ENCODE results near the gene SLC37A3. TPM values are rescaled to one million over a fixed set of nuclear protein-coding genes. Genes with fewer than 3 reads are reported as not detected.
A peak's percentile ranks its signal among the peaks of the same experiment; 100 is the strongest.
"Not testable (repeated sequence)": the region's sequence is repeated elsewhere in the genome, so short reads cannot be mapped to it uniquely, and the experiment has no call there.

The SLC37A3 gene
- total RNA-seq, 1 donor from 2014 or later: 35.2 TPM

GRCh38 chr7:140322759-140323158, 75.6 kb downstream of the SLC37A3 start:
- TF ChIP-seq, protein P1, sequence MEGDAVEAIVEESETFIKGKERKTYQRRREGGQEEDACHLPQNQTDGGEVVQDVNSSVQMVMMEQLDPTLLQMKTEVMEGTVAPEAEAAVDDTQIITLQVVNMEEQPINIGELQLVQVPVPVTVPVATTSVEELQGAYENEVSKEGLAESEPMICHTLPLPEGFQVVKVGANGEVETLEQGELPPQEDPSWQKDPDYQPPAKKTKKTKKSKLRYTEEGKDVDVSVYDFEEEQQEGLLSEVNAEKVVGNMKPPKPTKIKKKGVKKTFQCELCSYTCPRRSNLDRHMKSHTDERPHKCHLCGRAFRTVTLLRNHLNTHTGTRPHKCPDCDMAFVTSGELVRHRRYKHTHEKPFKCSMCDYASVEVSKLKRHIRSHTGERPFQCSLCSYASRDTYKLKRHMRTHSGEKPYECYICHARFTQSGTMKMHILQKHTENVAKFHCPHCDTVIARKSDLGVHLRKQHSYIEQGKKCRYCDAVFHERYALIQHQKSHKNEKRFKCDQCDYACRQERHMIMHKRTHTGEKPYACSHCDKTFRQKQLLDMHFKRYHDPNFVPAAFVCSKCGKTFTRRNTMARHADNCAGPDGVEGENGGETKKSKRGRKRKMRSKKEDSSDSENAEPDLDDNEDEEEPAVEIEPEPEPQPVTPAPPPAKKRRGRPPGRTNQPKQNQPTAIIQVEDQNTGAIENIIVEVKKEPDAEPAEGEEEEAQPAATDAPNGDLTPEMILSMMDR (IDR thresholded peaks at IDR 0.05): no peak
- no peaks in the 10 kb centered on the region for H3K27me3 ChIP-seq
- intact Hi-C loops (cut with DNase I): no loop called here
- no peaks in the 10 kb centered on the region for H3K36me3 ChIP-seq
- H3K4me3 ChIP-seq: no peak overlapping the region
- no peak overlapping the region for H3K27ac ChIP-seq
- H3K9me3 ChIP-seq: no peaks in the 10 kb centered on the region
- peaks cover 6% of the 10 kb centered on the region for H3K4me1 ChIP-seq
- ATAC-seq: no peak
- no peak for DNase-seq

- H3K36me3 ChIP-seq; H3K27me3 ChIP-seq; intact Hi-C loops (cut with DNase I); ATAC-seq; H3K4me3 ChIP-seq; DNase-seq; H3K9me3 ChIP-seq; H3K27ac ChIP-seq: not testable (repeated sequence)
- peaks cover 22% of the 10 kb centered on the region for H3K4me1 ChIP-seq
These were observed 78.3 kb downstream of the SLC37A3 start for GRCh38 chr7:140320078-140320477.

DNA sequence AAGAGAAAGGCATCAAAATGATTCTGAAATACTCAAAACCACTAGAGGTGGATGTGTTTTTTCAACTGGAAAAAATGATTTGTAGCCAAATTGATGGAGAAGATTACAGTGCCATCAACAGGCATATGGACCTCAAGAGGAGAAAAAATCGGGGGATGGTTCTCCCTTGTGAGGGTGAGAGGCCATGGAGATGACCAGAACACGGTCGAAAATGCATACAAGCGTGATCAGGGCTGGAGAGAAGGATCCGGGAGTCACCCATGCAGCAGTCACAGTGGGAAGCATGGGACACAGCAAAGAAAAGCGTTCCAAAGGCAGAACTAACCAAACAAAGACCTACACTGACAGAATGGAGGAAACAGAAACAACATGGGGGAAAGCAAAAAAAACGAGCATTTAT, 80.3 kb downstream of the SLC37A3 start:
- no peak overlapping the region for H3K27ac ChIP-seq
- intact Hi-C loops (cut with DNase I): no loop called here
- ATAC-seq (no peak), DNase-seq (no peak)
- TF ChIP-seq, protein P1 (IDR thresholded peaks at IDR 0.05): no peak
- H3K36me3 ChIP-seq: no peaks in the 10 kb centered on the region
- H3K9me3 ChIP-seq: no peaks in the 10 kb centered on the region
- no peak overlapping the region for H3K4me3 ChIP-seq
- no peaks in the 10 kb centered on the region for H3K27me3 ChIP-seq
- H3K4me1 ChIP-seq: peaks cover 38% of the 10 kb centered on the region

GRCh38 chr7:140317597-140317996, 80.7 kb downstream of the SLC37A3 start:
- Histone ChIP-seq H3K4me3 (no peak overlapping the region), H3K27me3 (no peaks in the 10 kb centered on the region), H3K4me1 (peaks cover 38% of the 10 kb centered on the region), H3K36me3 (no peaks in the 10 kb centered on the region), H3K9me3 (no peaks in the 10 kb centered on the region), H3K27ac (no peak overlapping the region)
- ATAC-seq (peak; percentile 28), DNase-seq (no peak)
- intact Hi-C loops (cut with DNase I): no loop called here
- TF ChIP-seq, protein P1 (IDR thresholded peaks at IDR 0.05): no peak

DNA sequence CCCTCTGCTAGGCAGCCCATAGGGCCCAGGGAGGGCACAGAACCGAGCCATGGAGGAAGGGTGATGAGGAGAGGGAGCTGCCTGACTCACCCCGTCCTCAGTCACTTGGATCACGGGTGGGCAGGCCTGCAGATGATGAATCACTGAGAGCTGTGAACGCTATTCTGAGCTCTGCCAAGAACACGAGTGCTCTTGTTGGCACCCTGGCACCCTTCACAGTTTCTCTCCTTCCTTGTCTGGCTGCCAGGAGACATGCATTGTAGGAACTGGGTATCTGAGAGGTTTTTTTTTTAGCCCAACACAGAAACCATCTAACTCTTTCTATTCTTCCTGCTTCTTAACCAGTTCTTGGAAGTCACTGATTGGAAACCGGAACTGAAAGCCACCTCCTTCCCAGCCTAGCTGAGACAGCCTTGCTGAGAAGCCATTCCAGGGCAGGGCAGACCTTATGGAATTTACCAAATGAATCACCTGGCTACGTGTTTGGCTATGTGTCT, 82.1 kb downstream of the SLC37A3 start:
- DNase-seq: peak; percentile 84
- Histone ChIP-seq H3K4me3 (peak overlapping the region; percentile 19), H3K4me1 (peaks cover 38% of the 10 kb centered on the region), H3K9me3 (peaks cover 9% of the 10 kb centered on the region), H3K27me3 (no peaks in the 10 kb centered on the region), H3K36me3 (no peaks in the 10 kb centered on the region), H3K27ac (peak overlapping the region; percentile 61)
- intact Hi-C loops (cut with DNase I): no loop called here
- TF ChIP-seq, protein P1 (IDR thresholded peaks at IDR 0.05): no peak
- peak; percentile 89 for ATAC-seq

- peak overlapping the region; percentile 19 for H3K4me3 ChIP-seq
- H3K9me3 ChIP-seq: peaks cover 9% of the 10 kb centered on the region
- intact Hi-C loops (cut with DNase I): no loop called here
- no peak for ATAC-seq
- TF ChIP-seq, protein P1 (IDR thresholded peaks at IDR 0.05): no peak
- peak overlapping the region; percentile 61 for H3K27ac ChIP-seq
- no peaks in the 10 kb centered on the region for H3K27me3 ChIP-seq
- peaks cover 38% of the 10 kb centered on the region for H3K4me1 ChIP-seq
- DNase-seq: no peak
- no peaks in the 10 kb centered on the region for H3K36me3 ChIP-seq
These were observed 82.7 kb downstream of the SLC37A3 start for GRCh38 chr7:140315498-140316164.

Measured in upper lobe of right lung (tissue), 1 donor.